HG02885 (cell line): Measurements from ENCODE around the gene B3GNT9.

Experiments
- ATAC-seq: cut with Tn5 transposase; IDR thresholded peaks from one replicate; pipeline ENCODE4 v1.9.1; 2021; ENCODE audit warnings: mild to moderate bottlenecking; ENCODE audit not compliant: unreplicated experiment, poor library complexity

B3GNT9 gene

GRCh38 chr16:67186550-67186950, 35.8 kb upstream of the B3GNT9 start:
- ATAC-seq, result no peak

DNA sequence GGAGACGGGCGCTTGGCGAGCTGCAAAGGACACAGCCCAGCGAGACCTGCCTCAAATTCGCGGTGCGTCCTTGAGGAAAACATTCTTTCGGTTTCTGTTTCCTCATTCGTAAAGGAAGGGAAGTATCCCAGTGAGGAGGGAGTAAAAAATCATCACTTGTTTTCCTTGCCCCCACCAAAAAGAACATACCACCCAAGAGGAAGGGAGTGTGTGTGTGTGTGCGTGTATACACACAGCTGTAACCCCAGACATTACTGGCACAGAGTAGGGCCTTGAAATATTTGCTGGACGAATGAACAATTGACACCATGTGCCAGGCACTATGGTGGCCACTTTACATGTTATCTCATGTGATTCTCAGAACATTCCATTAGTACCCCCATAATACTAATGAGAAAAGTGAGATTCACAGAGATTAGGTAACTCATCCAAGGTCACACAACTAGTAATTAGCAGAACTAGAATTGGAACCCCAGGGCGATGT, 34.9 kb upstream of the B3GNT9 start:
- no peak for ATAC-seq

DNA sequence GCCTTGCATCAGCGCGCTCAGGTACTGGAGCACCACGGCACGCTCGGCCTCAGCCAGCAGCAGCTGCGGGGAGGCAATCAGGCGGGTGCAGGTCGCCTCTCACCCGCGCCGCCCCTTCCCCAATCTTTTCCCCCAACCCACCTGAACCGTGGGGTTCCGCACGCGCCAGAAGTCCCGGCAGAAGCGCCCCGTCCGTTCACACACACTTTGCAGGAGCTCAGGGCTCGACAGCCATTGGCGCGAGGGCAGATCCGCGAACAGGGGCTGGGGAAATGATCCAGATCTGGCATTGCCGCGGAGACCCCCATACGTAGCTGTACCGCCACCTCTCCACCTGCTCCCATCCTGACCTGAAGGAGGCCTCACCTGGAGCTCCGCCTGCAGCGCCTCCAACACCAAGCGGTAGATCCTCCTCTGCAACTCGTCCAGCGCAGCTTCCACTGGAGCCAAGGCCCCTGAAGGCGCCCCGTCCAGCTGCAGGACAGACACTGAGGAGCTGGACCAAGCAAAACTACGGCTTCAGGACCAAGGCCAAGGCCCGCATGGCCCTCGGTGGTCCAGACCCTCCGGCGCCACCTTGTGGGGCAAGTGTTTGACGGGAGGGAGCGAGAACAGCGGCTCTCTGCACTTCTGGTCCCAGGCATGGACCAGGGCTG, 34.3 kb upstream of the B3GNT9 start:
- no peak for ATAC-seq

GRCh38 chr16:67184453-67184994, 33.7 kb upstream of the B3GNT9 start:
- ATAC-seq, result peak; percentile 9

GRCh38 chr16:67183627-67184452, 33.0 kb upstream of the B3GNT9 start, which contains the start of gene MATCAP1:
TSS of gene MATCAP1 (minus strand) at chr16:67183963. CDS start at chr16:67180610, 3,353 bp downstream.
- ATAC-seq, result peak; percentile 94

DNA sequence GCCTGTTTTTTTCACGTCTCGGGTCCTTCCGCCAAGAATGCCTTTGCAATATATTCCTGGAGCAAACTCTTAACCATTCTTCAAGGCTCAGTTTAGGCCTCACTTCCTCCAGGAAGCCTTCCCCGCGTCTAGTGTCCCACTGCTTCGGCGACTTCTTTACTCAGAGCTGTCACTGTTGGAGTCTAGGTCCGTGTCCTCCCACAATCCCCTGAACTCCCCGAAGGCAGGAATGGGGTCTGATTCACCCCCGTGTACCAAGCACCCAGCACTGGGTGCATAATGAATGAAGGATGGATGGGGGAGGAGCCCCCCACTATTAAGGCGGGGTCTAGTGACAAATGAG, 32.5 kb upstream of the B3GNT9 start:
- ATAC-seq, result no peak

DNA sequence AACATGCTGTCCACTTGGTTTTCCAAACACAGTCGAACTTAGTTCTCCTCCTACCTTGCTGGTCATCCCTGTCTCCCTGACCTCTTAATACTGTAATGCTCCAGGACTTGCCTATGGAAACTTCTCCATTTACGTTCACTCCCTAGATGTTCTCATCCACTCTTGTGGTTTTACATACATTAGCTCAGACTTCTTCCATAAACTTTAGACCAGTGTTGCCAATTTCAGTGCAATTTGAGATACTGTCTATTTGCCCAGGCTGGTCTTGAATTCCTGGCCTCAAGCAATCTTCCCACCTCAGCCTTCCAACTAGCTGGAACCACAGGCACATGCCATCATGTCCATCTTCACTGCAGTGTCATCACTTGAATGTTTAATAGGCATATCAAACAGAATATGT, 31.5 kb upstream of the B3GNT9 start:
- no peak for ATAC-seq

GRCh38 chr16:67181346-67181745, 30.5 kb upstream of the B3GNT9 start:
- no peak for ATAC-seq

DNA sequence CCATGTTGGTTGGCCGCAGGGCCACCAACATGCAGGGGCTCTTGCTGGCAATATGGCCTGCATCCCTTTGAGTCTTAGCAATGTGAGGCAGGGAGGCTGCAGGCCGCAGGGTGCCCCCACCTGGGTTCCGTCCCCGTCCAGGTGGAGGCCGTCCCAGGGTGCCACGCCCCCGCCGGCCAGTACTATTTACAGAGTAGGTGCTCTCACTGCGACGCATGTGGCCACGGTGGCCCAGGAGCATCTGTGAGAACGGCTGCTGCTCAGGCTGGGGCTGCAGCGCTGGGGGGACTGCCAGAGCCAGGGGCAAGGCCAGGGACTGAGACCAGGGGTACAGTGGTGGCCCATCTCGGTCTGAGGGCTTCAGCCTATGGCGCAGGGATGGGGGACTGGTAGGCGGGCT, 29.4 kb upstream of the B3GNT9 start:
- no peak for ATAC-seq

- ATAC-seq, result no peak
These were observed 28.8 kb upstream of the B3GNT9 start for GRCh38 chr16:67179421-67180080.

- ATAC-seq, result no peak
These were observed 27.2 kb upstream of the B3GNT9 start for GRCh38 chr16:67177743-67178699.

DNA sequence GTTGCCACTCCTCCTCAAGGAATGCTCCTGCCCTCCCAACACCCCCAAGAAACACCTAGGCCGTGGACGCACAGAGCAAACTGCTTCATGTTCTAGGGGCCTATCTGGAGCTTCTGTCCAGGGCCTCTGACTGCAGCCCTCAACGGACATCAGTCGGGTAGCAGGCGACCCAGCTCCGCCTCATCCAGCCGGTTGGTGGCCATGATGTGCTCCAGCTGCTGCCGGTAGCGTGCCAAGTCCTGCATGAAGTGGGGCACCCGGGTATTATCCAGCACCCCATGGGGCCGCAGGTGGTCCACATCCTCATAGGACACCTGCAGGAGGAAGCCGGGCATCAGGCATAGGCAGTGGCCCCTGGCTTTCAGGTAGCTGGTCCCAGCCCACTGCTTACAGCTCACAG, 25.9 kb upstream of the B3GNT9 start:
- ATAC-seq, result no peak

GRCh38 chr16:67174706-67175231, 24.0 kb upstream of the B3GNT9 start:
- ATAC-seq, result no peak

DNA sequence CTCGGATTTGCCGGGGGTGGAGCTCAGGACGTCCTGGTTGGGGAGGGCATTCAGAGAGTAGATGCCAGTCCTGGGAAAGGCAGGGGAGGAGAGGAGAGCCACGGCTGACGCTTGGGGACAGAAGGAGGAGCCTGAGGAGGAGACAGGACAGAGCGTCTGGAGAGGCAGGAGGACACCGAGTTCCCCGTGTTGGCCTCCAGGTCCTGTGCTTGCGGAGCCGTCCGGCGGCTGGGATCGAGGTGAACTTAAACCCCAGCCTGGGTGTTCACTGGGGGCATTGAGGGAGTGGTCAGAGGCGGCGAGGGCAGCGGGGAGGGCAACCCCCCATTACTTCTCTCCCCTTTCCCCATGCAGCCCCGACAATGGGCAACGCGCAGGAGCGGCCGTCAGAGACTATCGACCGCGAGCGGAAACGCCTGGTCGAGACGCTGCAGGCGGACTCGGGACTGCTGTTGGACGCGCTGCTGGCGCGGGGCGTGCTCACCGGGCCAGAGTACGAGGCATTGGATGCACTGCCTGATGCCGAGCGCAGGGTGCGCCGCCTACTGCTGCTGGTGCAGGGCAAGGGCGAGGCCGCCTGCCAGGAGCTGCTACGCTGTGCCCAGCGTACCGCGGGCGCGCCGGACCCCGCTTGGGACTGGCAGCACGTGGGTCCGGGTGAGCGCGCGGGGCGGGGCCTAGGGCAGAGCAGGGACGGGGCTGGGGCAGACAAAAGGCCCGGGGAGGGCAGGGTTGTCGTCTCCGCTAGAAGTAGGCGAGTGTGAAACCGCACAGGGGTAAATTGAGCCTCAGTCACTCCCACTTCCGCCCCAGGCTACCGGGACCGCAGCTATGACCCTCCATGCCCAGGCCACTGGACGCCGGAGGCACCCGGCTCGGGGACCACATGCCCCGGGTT, 23.3 kb upstream of the B3GNT9 start:
- ATAC-seq, result peak; percentile 38

DNA sequence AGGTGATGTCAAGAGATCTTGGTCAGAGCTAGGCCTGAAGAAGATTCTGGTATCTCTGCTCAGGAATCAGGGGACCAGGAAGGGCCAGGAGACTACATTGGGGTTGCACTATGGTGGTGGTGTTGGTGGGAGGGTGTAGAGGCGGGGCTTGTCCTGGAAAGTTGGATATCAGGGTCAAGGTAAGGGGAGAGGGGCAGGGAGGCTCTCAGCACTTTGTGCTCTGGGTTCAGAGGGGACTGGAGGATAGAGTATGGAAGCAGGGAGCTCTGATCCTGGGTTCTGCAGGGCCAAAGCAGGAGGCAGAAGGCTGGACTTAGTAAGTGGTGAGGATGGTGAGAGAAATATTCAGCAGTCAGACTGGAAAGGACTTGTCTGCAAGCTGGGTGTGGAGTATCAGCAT, 22.5 kb upstream of the B3GNT9 start:
- ATAC-seq, result no peak

DNA sequence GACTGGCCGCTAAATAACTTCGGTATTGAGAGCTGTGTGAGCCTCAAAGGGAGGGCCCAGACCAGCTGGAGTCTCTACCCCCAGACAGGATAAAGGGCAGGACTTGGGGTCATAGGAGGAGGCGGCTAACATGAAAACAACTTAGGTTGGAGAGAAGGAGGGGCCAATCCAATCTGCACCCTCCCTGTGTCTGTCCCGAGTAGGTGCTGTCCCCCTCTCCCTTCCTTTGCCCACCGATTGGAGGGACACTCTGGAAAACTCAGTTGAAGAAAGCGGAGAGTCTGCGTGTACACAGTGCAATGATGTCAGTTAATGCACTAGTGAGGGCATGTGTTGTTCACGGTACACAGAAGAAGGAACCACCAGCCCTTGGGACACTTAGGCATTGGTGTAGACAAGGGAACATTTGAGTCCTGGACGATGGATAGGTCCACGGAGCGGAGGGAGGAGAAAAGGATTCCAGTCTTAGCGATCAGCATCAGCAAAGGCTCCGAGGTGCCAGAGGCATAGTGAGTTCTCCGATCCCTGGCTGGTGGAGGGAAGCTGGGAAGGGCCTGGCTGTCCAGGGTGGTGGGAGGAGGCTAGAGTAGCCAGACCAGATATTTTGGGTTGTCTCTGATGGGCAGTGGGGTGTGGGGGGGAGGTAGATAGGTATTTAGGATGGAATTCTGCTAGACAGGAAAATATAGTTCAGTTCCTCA, 20.3 kb upstream of the B3GNT9 start:
- ATAC-seq, result no peak

- peak; percentile 46 for ATAC-seq
These were observed 19.6 kb upstream of the B3GNT9 start, which contains the start of gene NOL3 for GRCh38 chr16:67170168-67170948. TSS of gene NOL3 (plus strand) at chr16:67170538.
